ENCODE results near the gene MAGEC3.

- TF ChIP-seq CTCF (optimal IDR thresholded peaks at IDR 0.05 in 1 of 3, IDR thresholded peaks at IDR 0.05 in 1 of 3, conservative IDR thresholded peaks at IDR 0.05 in 1 of 3; ENCODE audit: extremely low read depth in 1 of 3, insufficient read depth in 2 of 3, low read length in 3 of 3), result no peak
- no peak for TF ChIP-seq EZH2 (IDR thresholded peaks at IDR 0.05; ENCODE audit: low read length)
Observed at GRCh38 chrX:141904262-141904661, 66.1 kb downstream of the MAGEC3 start.

All from keratinocyte (primary cell).